ENCODE results near the gene CDKAL1.

The CDKAL1 gene

GRCh38 chr6:20997770-20998147, 463.5 kb downstream of the CDKAL1 start:
- H3K9me2 ChIP-seq (replicated peaks; ENCODE audit: low read depth, low read length), result no peaks in the 10 kb centered on the region
- no peaks in the 10 kb centered on the region for H3K27me3 ChIP-seq (ENCODE audit: insufficient read depth, low read length, poor library complexity, severe bottlenecking)
- no peaks in the 10 kb centered on the region for H3K79me2 ChIP-seq (ENCODE audit: insufficient read depth, low read length)
- H2AFZ ChIP-seq (ENCODE audit: low read length), result no peak overlapping the region
- no peak overlapping the region for H3K4me3 ChIP-seq (ENCODE audit: low read length, poor library complexity, severe bottlenecking)
- H4K20me1 ChIP-seq (ENCODE audit: insufficient read depth, low read length, poor library complexity, severe bottlenecking), result peaks cover 3% of the 10 kb centered on the region
- no peak overlapping the region for H3K4me2 ChIP-seq (ENCODE audit: low read depth, low read length, poor library complexity, severe bottlenecking)
- peaks cover 24% of the 10 kb centered on the region for H3K4me1 ChIP-seq (ENCODE audit: insufficient read depth, low read length, poor library complexity, severe bottlenecking)
- H3K9ac ChIP-seq (ENCODE audit: low read depth, low read length, poor library complexity, severe bottlenecking), result no peak overlapping the region
- peaks cover 14% of the 10 kb centered on the region; the same call in 1 of the 2 replicates for H3K36me3 ChIP-seq (ENCODE audit: insufficient read depth, low read length)
- H3K9me3 ChIP-seq (ENCODE audit: insufficient read depth, low read depth, low read length), result peaks cover 3% of the 10 kb centered on the region; the same call in 1 of the 2 replicates
- H3F3A ChIP-seq (ENCODE audit: low read depth), result peaks cover 4% of the 10 kb centered on the region
- TF ChIP-seq EZH2phosphoT487 (IDR thresholded peaks at IDR 0.05; ENCODE audit: borderline replicate concordance) (no peak), CTCF (conservative IDR thresholded peaks at IDR 0.05; ENCODE audit: low read length) (no peak)

GRCh38 chr6:20998748-20999448, 464.6 kb downstream of the CDKAL1 start:
- H3K36me3 ChIP-seq (ENCODE audit: insufficient read depth, low read length), result peaks cover 15% of the 10 kb centered on the region; the same call in 1 of the 2 replicates
- H4K20me1 ChIP-seq (ENCODE audit: insufficient read depth, low read length, poor library complexity, severe bottlenecking), result peaks cover 3% of the 10 kb centered on the region

GRCh38 chr6:21000331-21000801, 466.1 kb downstream of the CDKAL1 start:
- no peak for TF ChIP-seq CTCF (conservative IDR thresholded peaks at IDR 0.05; ENCODE audit: low read length)
- no peak for TF ChIP-seq EZH2phosphoT487 (IDR thresholded peaks at IDR 0.05; ENCODE audit: borderline replicate concordance)
- Histone ChIP-seq H3K36me3 (ENCODE audit: insufficient read depth, low read length) (peaks cover 11% of the 10 kb centered on the region; the same call in 1 of the 2 replicates), H2AFZ (ENCODE audit: low read length) (no peak overlapping the region), H3K4me2 (ENCODE audit: low read depth, low read length, poor library complexity, severe bottlenecking) (peak overlapping the region; percentile 38), H3F3A (ENCODE audit: low read depth) (peaks cover 4% of the 10 kb centered on the region), H3K4me3 (ENCODE audit: low read length, poor library complexity, severe bottlenecking) (no peak overlapping the region), H3K9me3 (ENCODE audit: insufficient read depth, low read depth, low read length) (peaks cover 3% of the 10 kb centered on the region; the same call in 1 of the 2 replicates), H3K9ac (ENCODE audit: low read depth, low read length, poor library complexity, severe bottlenecking) (no peak overlapping the region), H3K27me3 (ENCODE audit: insufficient read depth, low read length, poor library complexity, severe bottlenecking) (no peaks in the 10 kb centered on the region), H4K20me1 (ENCODE audit: insufficient read depth, low read length, poor library complexity, severe bottlenecking) (peaks cover 3% of the 10 kb centered on the region), H3K9me2 (replicated peaks; ENCODE audit: low read depth, low read length) (no peaks in the 10 kb centered on the region), H3K4me1 (ENCODE audit: insufficient read depth, low read length, poor library complexity, severe bottlenecking) (peaks cover 24% of the 10 kb centered on the region), H3K79me2 (ENCODE audit: insufficient read depth, low read length) (no peaks in the 10 kb centered on the region)

More at GRCh38 chr6:20998748-20999448, 464.6 kb downstream of the CDKAL1 start:
- peaks cover 3% of the 10 kb centered on the region; the same call in 1 of the 2 replicates for H3K9me3 ChIP-seq (ENCODE audit: insufficient read depth, low read depth, low read length)
- H3K4me2 ChIP-seq (ENCODE audit: low read depth, low read length, poor library complexity, severe bottlenecking), result no peak overlapping the region
- peaks cover 4% of the 10 kb centered on the region for H3F3A ChIP-seq (ENCODE audit: low read depth)
- peaks cover 24% of the 10 kb centered on the region for H3K4me1 ChIP-seq (ENCODE audit: insufficient read depth, low read length, poor library complexity, severe bottlenecking)
- H2AFZ ChIP-seq (ENCODE audit: low read length), result no peak overlapping the region
- H3K4me3 ChIP-seq (ENCODE audit: low read length, poor library complexity, severe bottlenecking), result no peak overlapping the region
- H3K9ac ChIP-seq (ENCODE audit: low read depth, low read length, poor library complexity, severe bottlenecking), result no peak overlapping the region
- no peaks in the 10 kb centered on the region for H3K27me3 ChIP-seq (ENCODE audit: insufficient read depth, low read length, poor library complexity, severe bottlenecking)
- H3K79me2 ChIP-seq (ENCODE audit: insufficient read depth, low read length), result no peaks in the 10 kb centered on the region
- TF ChIP-seq CTCF (conservative IDR thresholded peaks at IDR 0.05; ENCODE audit: low read length) (no peak), EZH2phosphoT487 (IDR thresholded peaks at IDR 0.05; ENCODE audit: borderline replicate concordance) (no peak)
- no peaks in the 10 kb centered on the region for H3K9me2 ChIP-seq (replicated peaks; ENCODE audit: low read depth, low read length)
